ENCODE results near the gene KIAA1328. TPM values are rescaled to one million over a fixed set of nuclear protein-coding genes. Genes with fewer than 3 reads are reported as not detected.
A peak's percentile ranks its signal among the peaks of the same experiment; 100 is the strongest.

Gene KIAA1328
- total RNA-seq, 1 donor from 2014 or later = 11.5 TPM

GRCh38 chr18:37176621-37176934 lies 347.7 kb downstream of the KIAA1328 start:
- no peaks in the 10 kb centered on the region for H3K9me3 ChIP-seq (ENCODE audit: low read depth)
- Mint-ChIP-seq H3K27me3 (ENCODE audit: insufficient read depth, low read depth) (no peaks in the 10 kb centered on the region), H3K36me3 (peaks cover 3% of the 10 kb centered on the region), H3K27ac (no peak overlapping the region), H3K9me3 (no peaks in the 10 kb centered on the region), H3K4me1 (peaks cover 8% of the 10 kb centered on the region), H3K4me3 (no peak overlapping the region)
- no peaks in the 10 kb centered on the region for H4K20me1 ChIP-seq (ENCODE audit: low read depth)
- H3K36me3 ChIP-seq = no peaks in the 10 kb centered on the region
- H3F3A ChIP-seq (ENCODE audit: low read depth) = no peaks in the 10 kb centered on the region
- H3K4me1 ChIP-seq = peaks cover 31% of the 10 kb centered on the region
- H3K4me2 ChIP-seq = peak overlapping the region; percentile 42
- DNase-seq (ENCODE audit: low spot score) = no peak
- no peak overlapping the region for H3K4me3 ChIP-seq
- H3K79me2 ChIP-seq (ENCODE audit: low read depth) = no peaks in the 10 kb centered on the region
- no peak overlapping the region for H2AFZ ChIP-seq (replicated peaks)
- no peak for TF ChIP-seq EZH2phosphoT487 (IDR thresholded peaks at IDR 0.05)
- TF ChIP-seq CTCF (IDR thresholded peaks at IDR 0.05) = no peak
- TF ChIP-seq EZH2 (IDR thresholded peaks at IDR 0.05) = no peak
- no peaks in the 10 kb centered on the region for H3K27me3 ChIP-seq
- H3K9ac ChIP-seq = no peak overlapping the region
- H3K27ac ChIP-seq = peak overlapping the region; percentile 14

- Histone ChIP-seq H3K4me1 (peaks cover 31% of the 10 kb centered on the region), H3K27ac (no peak overlapping the region), H2AFZ (replicated peaks) (no peak overlapping the region), H4K20me1 (ENCODE audit: low read depth) (no peaks in the 10 kb centered on the region), H3F3A (ENCODE audit: low read depth) (no peaks in the 10 kb centered on the region), H3K4me3 (no peak overlapping the region), H3K27me3 (no peaks in the 10 kb centered on the region), H3K9ac (no peak overlapping the region), H3K9me3 (ENCODE audit: low read depth) (no peaks in the 10 kb centered on the region), H3K4me2 (no peak overlapping the region), H3K79me2 (ENCODE audit: low read depth) (no peaks in the 10 kb centered on the region), H3K36me3 (no peaks in the 10 kb centered on the region)
- H3K27me3 Mint-ChIP-seq (ENCODE audit: insufficient read depth, low read depth) = no peaks in the 10 kb centered on the region
- TF ChIP-seq EZH2 (IDR thresholded peaks at IDR 0.05) = no peak
- TF ChIP-seq EZH2phosphoT487 (IDR thresholded peaks at IDR 0.05) = no peak
- no peak for TF ChIP-seq CTCF (IDR thresholded peaks at IDR 0.05)
- no peaks in the 10 kb centered on the region for H3K36me3 Mint-ChIP-seq
- H3K4me1 Mint-ChIP-seq = peaks cover 8% of the 10 kb centered on the region
- H3K4me3 Mint-ChIP-seq = no peak overlapping the region
- DNase-seq (ENCODE audit: low spot score) = no peak
- H3K9me3 Mint-ChIP-seq = no peaks in the 10 kb centered on the region
- H3K27ac Mint-ChIP-seq = peak overlapping the region; percentile 54
Measured at GRCh38 chr18:37179384-37179783, 350.5 kb downstream of the KIAA1328 start.

GRCh38 chr18:37180086-37180485 lies 351.2 kb downstream of the KIAA1328 start:
- Histone ChIP-seq H3K4me1 (peaks cover 31% of the 10 kb centered on the region), H3K27ac (no peak overlapping the region), H2AFZ (replicated peaks) (no peak overlapping the region), H3F3A (ENCODE audit: low read depth) (no peaks in the 10 kb centered on the region), H3K9ac (no peak overlapping the region), H4K20me1 (ENCODE audit: low read depth) (no peaks in the 10 kb centered on the region), H3K4me3 (no peak overlapping the region), H3K9me3 (ENCODE audit: low read depth) (no peaks in the 10 kb centered on the region), H3K36me3 (no peaks in the 10 kb centered on the region), H3K27me3 (no peaks in the 10 kb centered on the region), H3K79me2 (ENCODE audit: low read depth) (no peaks in the 10 kb centered on the region), H3K4me2 (no peak overlapping the region)
- no peak overlapping the region for H3K4me3 Mint-ChIP-seq
- TF ChIP-seq EZH2phosphoT487 (IDR thresholded peaks at IDR 0.05) (no peak), CTCF (IDR thresholded peaks at IDR 0.05) (no peak), EZH2 (IDR thresholded peaks at IDR 0.05) (no peak)
- no peaks in the 10 kb centered on the region for H3K9me3 Mint-ChIP-seq
- no peaks in the 10 kb centered on the region for H3K36me3 Mint-ChIP-seq
- H3K4me1 Mint-ChIP-seq = peaks cover 8% of the 10 kb centered on the region
- no peaks in the 10 kb centered on the region for H3K27me3 Mint-ChIP-seq (ENCODE audit: insufficient read depth, low read depth)
- H3K27ac Mint-ChIP-seq = no peak overlapping the region
- no peak for DNase-seq (ENCODE audit: low spot score)

Data from neural progenitor cell (in vitro differentiated cells).